Neutrophil (primary cell): ENCODE data around the gene SLC26A11.

ENCODE experiments used
- H3K27ac ChIP-seq: fragments of 200-600 bp; sonication (generic); 2 replicates; pipeline ENCODE4 v1.5.1; 2016; ENCODE audit warnings: mild to moderate bottlenecking, moderate library complexity
- H3K27me3 ChIP-seq: fragments of 200-600 bp; sonication (generic); 2 replicates; pipeline ENCODE4 v1.6.0; 2016; ENCODE audit warnings: mild to moderate bottlenecking
- H3K36me3 ChIP-seq: fragments of 200-600 bp; sonication (generic); 2 replicates; pipeline ENCODE4 v1.5.1; 2017
- H3K4me1 ChIP-seq, 2 experiments: fragments of 200-600 bp in 1 of 2; sonication (generic) in 1 of 2; 1 replicate in 1 of 2; 2 replicates in 1 of 2; pipeline versions ENCODE4 v1.5.1 to v1.6.1; 2013 to 2016; ENCODE audit warnings: low read depth in 1 of 2, low read length in 1 of 2, mild to moderate bottlenecking in 1 of 2, moderate library complexity in 1 of 2; ENCODE audit not compliant: control insufficient read depth in 1 of 2, insufficient read depth in 1 of 2
- H3K4me3 ChIP-seq, 2 experiments: fragments of 200-600 bp in 1 of 2; sonication (generic) in 1 of 2; 1 replicate in 1 of 2; 2 replicates in 1 of 2; pipeline ENCODE4 v1.5.1; 2013 to 2016; ENCODE audit warnings: low read depth in 1 of 2, low read length in 1 of 2, mild to moderate bottlenecking in 1 of 2, moderate library complexity in 1 of 2
- H3K9me3 ChIP-seq: fragments of 200-600 bp; sonication (generic); 2 replicates; pipeline ENCODE4 v1.5.1; 2016
- TF ChIP-seq, protein P1 (sequence below): fragments of 200-600 bp; sonication (generic); IDR thresholded peaks from 2 replicates; pipeline ENCODE4 v1.5.1; 2016; ENCODE audit warnings: antibody characterized with exemption

SLC26A11 gene

DNA sequence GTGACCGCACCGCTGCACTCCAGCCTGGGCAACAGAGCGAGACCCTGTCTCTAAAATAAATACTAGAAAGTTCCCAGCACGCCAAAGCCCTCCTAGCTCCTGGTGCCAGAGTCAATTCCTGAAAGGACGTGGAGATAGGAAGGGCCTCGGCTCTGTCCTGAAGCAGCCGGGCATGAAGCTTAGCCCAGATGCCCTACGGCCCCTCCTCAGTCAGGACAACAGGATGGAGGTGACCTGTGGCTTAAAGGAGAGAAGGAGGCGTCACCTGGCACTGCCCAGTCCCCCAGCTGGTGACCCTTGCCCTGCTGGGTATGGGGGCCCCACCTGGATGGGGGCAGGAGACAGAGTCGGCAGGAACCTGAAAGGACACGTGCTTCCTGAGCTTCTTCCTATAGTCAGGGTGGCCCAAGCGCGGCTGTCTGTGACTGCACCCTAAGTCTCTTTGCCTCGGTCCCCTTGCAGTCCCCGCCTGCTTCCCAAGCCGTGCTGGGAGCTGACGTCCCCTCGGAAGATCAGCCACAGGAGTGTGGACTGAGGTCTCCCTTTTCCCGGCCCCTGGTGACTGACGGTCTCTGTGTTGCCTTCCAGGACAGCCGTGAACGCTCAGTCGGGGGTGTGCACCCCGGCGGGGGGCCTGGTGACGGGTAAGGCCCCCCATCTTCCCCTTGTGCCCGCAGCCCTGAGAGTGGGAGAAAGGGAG, 25.5 kb downstream of the SLC26A11 start:
- TF ChIP-seq, protein P1, sequence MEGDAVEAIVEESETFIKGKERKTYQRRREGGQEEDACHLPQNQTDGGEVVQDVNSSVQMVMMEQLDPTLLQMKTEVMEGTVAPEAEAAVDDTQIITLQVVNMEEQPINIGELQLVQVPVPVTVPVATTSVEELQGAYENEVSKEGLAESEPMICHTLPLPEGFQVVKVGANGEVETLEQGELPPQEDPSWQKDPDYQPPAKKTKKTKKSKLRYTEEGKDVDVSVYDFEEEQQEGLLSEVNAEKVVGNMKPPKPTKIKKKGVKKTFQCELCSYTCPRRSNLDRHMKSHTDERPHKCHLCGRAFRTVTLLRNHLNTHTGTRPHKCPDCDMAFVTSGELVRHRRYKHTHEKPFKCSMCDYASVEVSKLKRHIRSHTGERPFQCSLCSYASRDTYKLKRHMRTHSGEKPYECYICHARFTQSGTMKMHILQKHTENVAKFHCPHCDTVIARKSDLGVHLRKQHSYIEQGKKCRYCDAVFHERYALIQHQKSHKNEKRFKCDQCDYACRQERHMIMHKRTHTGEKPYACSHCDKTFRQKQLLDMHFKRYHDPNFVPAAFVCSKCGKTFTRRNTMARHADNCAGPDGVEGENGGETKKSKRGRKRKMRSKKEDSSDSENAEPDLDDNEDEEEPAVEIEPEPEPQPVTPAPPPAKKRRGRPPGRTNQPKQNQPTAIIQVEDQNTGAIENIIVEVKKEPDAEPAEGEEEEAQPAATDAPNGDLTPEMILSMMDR, result no peak
- no peaks in the 10 kb centered on the region for H3K36me3 ChIP-seq

DNA sequence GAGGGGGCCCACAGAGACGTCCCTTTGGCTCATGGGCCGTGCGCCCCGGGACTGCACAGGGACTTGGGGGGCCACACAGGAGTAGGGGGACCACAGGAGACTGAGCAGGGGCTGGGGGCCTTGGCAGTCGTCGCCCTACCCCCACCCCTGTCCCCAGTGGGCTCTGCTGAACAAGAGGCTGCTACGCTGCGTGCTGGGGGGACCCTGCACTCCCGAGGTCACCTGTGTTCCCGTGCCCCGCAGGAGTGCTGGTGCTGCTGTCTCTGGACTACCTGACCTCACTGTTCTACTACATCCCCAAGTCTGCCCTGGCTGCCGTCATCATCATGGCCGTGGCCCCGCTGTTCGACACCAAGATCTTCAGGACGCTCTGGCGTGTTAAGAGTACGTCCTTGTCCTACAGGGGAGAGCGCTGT, 26.0 kb downstream of the SLC26A11 start:
- H3K4me1 ChIP-seq, result no peaks in the 10 kb centered on the region
- TF ChIP-seq, protein P1, result no peak
- H3K36me3 ChIP-seq, result no peaks in the 10 kb centered on the region
- no peak overlapping the region for H3K27ac ChIP-seq
- H3K4me3 ChIP-seq, result no peak overlapping the region
- H3K27me3 ChIP-seq, result peaks cover 10% of the 10 kb centered on the region
- H3K9me3 ChIP-seq, result no peaks in the 10 kb centered on the region

More for the DNA sequence above, 25.5 kb downstream of the SLC26A11 start:
- no peak overlapping the region for H3K27ac ChIP-seq
- no peaks in the 10 kb centered on the region for H3K9me3 ChIP-seq
- no peak overlapping the region for H3K4me3 ChIP-seq
- H3K4me1 ChIP-seq, result no peaks in the 10 kb centered on the region
- H3K27me3 ChIP-seq, result peaks cover 10% of the 10 kb centered on the region

DNA sequence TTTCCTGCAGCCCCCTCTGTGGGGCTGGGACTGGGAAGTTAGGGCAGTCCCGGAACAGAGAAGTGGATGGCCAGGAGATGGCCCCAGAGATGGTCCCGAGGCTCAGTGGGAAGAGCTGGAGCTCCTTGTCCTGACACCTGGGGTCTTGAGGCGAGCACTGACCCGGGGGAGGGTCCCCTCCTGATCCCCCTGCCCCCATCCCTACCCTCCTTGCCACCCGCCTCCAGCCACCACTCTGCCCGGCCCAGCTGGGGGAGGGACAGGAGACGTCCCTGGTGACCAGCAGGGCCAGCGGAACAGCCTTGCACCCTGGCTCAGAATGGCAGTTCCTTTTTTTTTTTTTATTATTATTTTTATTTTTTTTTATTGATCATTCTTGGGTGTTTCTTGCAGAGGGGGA, 26.5 kb downstream of the SLC26A11 start:
- no peak overlapping the region for H3K27ac ChIP-seq
- no peaks in the 10 kb centered on the region for H3K9me3 ChIP-seq
- TF ChIP-seq, protein P1, result no peak
- no peaks in the 10 kb centered on the region for H3K36me3 ChIP-seq
- peaks cover 9% of the 10 kb centered on the region for H3K27me3 ChIP-seq
- H3K4me3 ChIP-seq, result no peak overlapping the region
- no peaks in the 10 kb centered on the region for H3K4me1 ChIP-seq

DNA sequence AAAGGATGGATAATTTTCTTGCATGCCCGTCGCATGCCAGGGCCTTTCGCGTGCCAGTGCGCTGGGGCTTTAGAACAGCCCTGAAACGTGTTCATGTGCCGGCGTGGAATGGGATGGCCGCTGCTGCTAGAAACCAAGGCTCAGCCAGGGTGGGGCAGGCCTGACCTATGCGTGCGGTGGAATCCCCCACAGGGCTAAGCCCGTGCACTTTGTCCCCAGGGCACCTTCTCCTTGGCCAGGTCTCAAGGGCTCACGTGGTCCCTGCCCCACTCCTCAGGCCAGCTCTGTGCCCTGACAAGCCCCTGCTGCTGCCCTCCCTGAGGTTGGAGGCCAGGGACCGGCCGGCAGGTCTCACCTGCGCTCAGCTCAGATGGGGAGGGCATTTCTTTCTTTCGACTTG, 27.3 kb downstream of the SLC26A11 start:
- peaks cover 3% of the 10 kb centered on the region for H3K27me3 ChIP-seq
- H3K36me3 ChIP-seq, result no peaks in the 10 kb centered on the region
- H3K4me3 ChIP-seq, result no peak overlapping the region
- no peaks in the 10 kb centered on the region for H3K9me3 ChIP-seq
- TF ChIP-seq, protein P1, result no peak
- H3K27ac ChIP-seq, result no peak overlapping the region
- no peaks in the 10 kb centered on the region for H3K4me1 ChIP-seq

DNA sequence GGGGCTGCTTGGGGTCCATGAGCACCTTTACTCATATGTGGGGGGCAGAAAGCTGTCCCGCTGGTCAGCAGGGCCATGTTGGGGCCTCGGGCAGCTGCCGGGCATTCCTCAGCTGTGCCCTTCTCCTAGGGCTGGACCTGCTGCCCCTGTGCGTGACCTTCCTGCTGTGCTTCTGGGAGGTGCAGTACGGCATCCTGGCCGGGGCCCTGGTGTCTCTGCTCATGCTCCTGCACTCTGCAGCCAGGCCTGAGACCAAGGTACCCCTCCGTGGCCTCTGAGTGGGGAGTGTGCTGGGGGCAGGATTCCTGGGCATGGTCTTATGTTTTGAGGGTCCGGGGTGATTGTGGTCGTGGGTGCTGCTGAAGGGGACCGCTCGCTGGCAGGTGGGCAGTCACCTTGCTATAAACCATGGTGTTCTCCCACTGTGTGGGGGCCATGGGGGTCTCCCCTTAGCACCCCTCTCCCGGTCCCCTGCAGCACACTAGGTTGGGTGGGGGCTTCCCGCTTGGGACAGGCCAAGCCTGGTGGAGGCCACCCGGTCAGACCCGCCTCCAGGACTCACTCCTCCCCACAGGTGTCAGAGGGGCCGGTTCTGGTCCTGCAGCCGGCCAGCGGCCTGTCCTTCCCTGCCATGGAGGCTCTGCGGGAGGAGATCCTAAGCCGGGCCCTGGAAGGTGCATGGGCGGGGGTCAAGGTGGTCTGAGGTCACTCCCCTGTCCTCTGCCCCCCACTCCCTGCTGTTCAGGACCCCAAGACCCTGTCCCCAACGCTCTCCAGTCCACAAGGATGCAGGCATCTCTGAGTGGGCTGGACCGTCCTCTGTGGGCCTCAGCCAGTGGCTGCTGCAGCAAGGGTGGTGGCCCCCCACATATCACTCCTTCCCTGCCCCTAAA, 28.0 kb downstream of the SLC26A11 start:
- Histone ChIP-seq H3K4me1 (no peaks in the 10 kb centered on the region), H3K27me3 (peaks cover 3% of the 10 kb centered on the region), H3K4me3 (no peak overlapping the region), H3K27ac (no peak overlapping the region), H3K9me3 (no peaks in the 10 kb centered on the region), H3K36me3 (no peaks in the 10 kb centered on the region)
- TF ChIP-seq, protein P1, result no peak
